ENCODE data around the gene CD1E. TPM values are rescaled to one million over a fixed set of nuclear protein-coding genes. Genes with fewer than 3 reads are reported as not detected.

CD1E gene
- total and polyA plus RNA-seq, 7 donors, result 0.50 to 2.3 (median 0.71) TPM; not detected in 4

- TF ChIP-seq EP300 (IDR thresholded peaks at IDR 0.05), result no peak
- no peak for TF ChIP-seq POLR2AphosphoS5 (IDR thresholded peaks at IDR 0.05)
- no peak for TF ChIP-seq CTCF (IDR thresholded peaks at IDR 0.05)
- TF ChIP-seq POLR2A (IDR thresholded peaks at IDR 0.05), result no peak
- no peak overlapping the region for H3K4me3 ChIP-seq
- no peaks in the 10 kb centered on the region for H3K36me3 ChIP-seq
- H3K27me3 ChIP-seq, result no peaks in the 10 kb centered on the region
- no peaks in the 10 kb centered on the region for H3K9me3 ChIP-seq
- no peak for DNase-seq
- no peak overlapping the region for H3K27ac ChIP-seq
- H3K4me1 ChIP-seq, result no peaks in the 10 kb centered on the region
- intact Hi-C loops (cut with DNase I), result no loop called here
Measured at GRCh38 chr1:158327481-158327880, 26.2 kb upstream of the CD1E start.

- H3K36me3 ChIP-seq, result no peaks in the 10 kb centered on the region
- H3K27ac ChIP-seq, result no peak overlapping the region
- H3K4me3 ChIP-seq, result no peak overlapping the region
- WGBS, 2 donors, result 83 to 85% methylated on average over 3 of the region's 3 CpGs
- intact Hi-C loops (cut with DNase I), result no loop called here
- no peaks in the 10 kb centered on the region for H3K9me3 ChIP-seq
- DNase-seq, result no peak
- H3K27me3 ChIP-seq, result no peaks in the 10 kb centered on the region
- H3K4me1 ChIP-seq, result no peaks in the 10 kb centered on the region
- TF ChIP-seq EP300 (IDR thresholded peaks at IDR 0.05), result no peak
- TF ChIP-seq POLR2A (IDR thresholded peaks at IDR 0.05), result no peak
- no peak for TF ChIP-seq POLR2AphosphoS5 (IDR thresholded peaks at IDR 0.05)
- no peak for TF ChIP-seq CTCF (IDR thresholded peaks at IDR 0.05)
Measured at GRCh38 chr1:158328426-158328825, 25.3 kb upstream of the CD1E start.

GRCh38 chr1:158329300-158329699 lies 24.4 kb upstream of the CD1E start:
- Histone ChIP-seq H3K27ac (no peak overlapping the region), H3K4me1 (no peaks in the 10 kb centered on the region), H3K27me3 (no peaks in the 10 kb centered on the region), H3K4me3 (no peak overlapping the region), H3K36me3 (no peaks in the 10 kb centered on the region), H3K9me3 (no peaks in the 10 kb centered on the region)
- no peak for DNase-seq
- WGBS, 2 donors, result 87 to 88% methylated on average over 7 of the region's 7 CpGs
- intact Hi-C loops (cut with DNase I), result no loop called here
- no peak for TF ChIP-seq EP300 (IDR thresholded peaks at IDR 0.05)
- TF ChIP-seq POLR2A (IDR thresholded peaks at IDR 0.05), result no peak

- Histone ChIP-seq H3K4me3 (no peak overlapping the region), H3K4me1 (no peaks in the 10 kb centered on the region), H3K27ac (no peak overlapping the region), H3K36me3 (no peaks in the 10 kb centered on the region), H3K27me3 (no peaks in the 10 kb centered on the region), H3K9me3 (no peaks in the 10 kb centered on the region)
- 60 to 71% methylated on average over 3 of the region's 3 CpGs for WGBS, 2 donors
- DNase-seq, result no peak
- TF ChIP-seq CTCF (IDR thresholded peaks at IDR 0.05), result no peak
- TF ChIP-seq EP300 (IDR thresholded peaks at IDR 0.05), result no peak
- no peak for TF ChIP-seq POLR2AphosphoS5 (IDR thresholded peaks at IDR 0.05)
- no peak for TF ChIP-seq POLR2A (IDR thresholded peaks at IDR 0.05)
- intact Hi-C loops (cut with DNase I), result no loop called here
Measured at GRCh38 chr1:158329733-158330132, 24.0 kb upstream of the CD1E start.

- whole genome bisulfite sequencing, 2 donors, result 79 to 81% methylated on average over 11 of the region's 11 CpGs
- Histone ChIP-seq H3K4me1 (no peaks in the 10 kb centered on the region), H3K4me3 (no peak overlapping the region), H3K36me3 (no peaks in the 10 kb centered on the region), H3K27ac (no peak overlapping the region), H3K9me3 (no peaks in the 10 kb centered on the region), H3K27me3 (no peaks in the 10 kb centered on the region)
- no peak for DNase-seq
- TF ChIP-seq POLR2AphosphoS5 (IDR thresholded peaks at IDR 0.05) (no peak), EP300 (IDR thresholded peaks at IDR 0.05) (no peak), CTCF (IDR thresholded peaks at IDR 0.05) (no peak)
- intact Hi-C loops (cut with DNase I), result no loop called here
Measured at GRCh38 chr1:158330391-158331105, 23.1 kb upstream of the CD1E start.
